NCI-H1048 (cell line): ENCODE results near the gene SMARCD2.
"Not testable (repeated sequence)": the region's sequence is repeated elsewhere in the genome, so short reads cannot be mapped to it uniquely, and the experiment has no call there.

Experiments
- DNase-seq: peaks from one replicate; lab custom pipeline; 2025; lab: John Stamatoyannopoulos, UW

SMARCD2 gene

GRCh38 chr17:63842540-63843386 is at the start of gene SMARCD2:
TSS of gene SMARCD2 (minus strand) at chr17:63842685. CDS start at chr17:63842674, 11 bp downstream.
- DNase-seq = peak; percentile 91

GRCh38 chr17:63889026-63889848 is 46.8 kb upstream of the SMARCD2 start:
- DNase-seq = not testable (repeated sequence)

- DNase-seq = not testable (repeated sequence)
Observed at GRCh38 chr17:63885119-63885518, 42.6 kb upstream of the SMARCD2 start.

GRCh38 chr17:63882626-63883126 is 40.2 kb upstream of the SMARCD2 start:
- DNase-seq = not testable (repeated sequence)

GRCh38 chr17:63881935-63882601 is 39.6 kb upstream of the SMARCD2 start, which contains the start of gene GH2:
TSS of gene GH2 (minus strand) at chr17:63881944. CDS start at chr17:63881801, 143 bp downstream.
- no peak for DNase-seq

GRCh38 chr17:63881337-63881736 is 38.9 kb upstream of the SMARCD2 start:
- not testable (repeated sequence) for DNase-seq

GRCh38 chr17:63880706-63881105 is 38.2 kb upstream of the SMARCD2 start:
- DNase-seq = no peak

GRCh38 chr17:63878413-63878812 is 35.9 kb upstream of the SMARCD2 start:
- not testable (repeated sequence) for DNase-seq

GRCh38 chr17:63874693-63875092 is 32.2 kb upstream of the SMARCD2 start:
- not testable (repeated sequence) for DNase-seq

GRCh38 chr17:63874061-63874626 is 31.7 kb upstream of the SMARCD2 start:
- DNase-seq = not testable (repeated sequence)

- DNase-seq = not testable (repeated sequence)
Observed at GRCh38 chr17:63873577-63873976, 31.1 kb upstream of the SMARCD2 start, which contains the start of gene CSH2. TSS of gene CSH2 (minus strand) at chr17:63873677. CDS start at chr17:63873614, 63 bp downstream.

- DNase-seq = not testable (repeated sequence)
Observed at GRCh38 chr17:63871646-63872365, 29.3 kb upstream of the SMARCD2 start.

GRCh38 chr17:63870292-63870665 is 27.8 kb upstream of the SMARCD2 start:
- not testable (repeated sequence) for DNase-seq

GRCh38 chr17:63869491-63870291 is 27.2 kb upstream of the SMARCD2 start:
- not testable (repeated sequence) for DNase-seq

- not testable (repeated sequence) for DNase-seq
Observed at GRCh38 chr17:63866625-63867024, 24.1 kb upstream of the SMARCD2 start.

- DNase-seq = no peak
Observed at GRCh38 chr17:63859257-63859656, 16.8 kb upstream of the SMARCD2 start.

GRCh38 chr17:63856425-63856824 is 13.9 kb upstream of the SMARCD2 start:
- DNase-seq = not testable (repeated sequence)

GRCh38 chr17:63855185-63855584 is 12.7 kb upstream of the SMARCD2 start:
- no peak for DNase-seq

- no peak for DNase-seq
Observed at GRCh38 chr17:63854709-63855108, 12.2 kb upstream of the SMARCD2 start.

GRCh38 chr17:63853260-63853659 is 10.8 kb upstream of the SMARCD2 start:
- no peak for DNase-seq
